ENCODE measurements around the gene TRAPPC4. TPM values are rescaled to one million over a fixed set of nuclear protein-coding genes. Genes with fewer than 3 reads are reported as not detected.

TRAPPC4 gene
- total and polyA plus RNA-seq, 8 donors, result 13.4 to 81.4 (median 31.8) TPM

- TF ChIP-seq EP300 (IDR thresholded peaks at IDR 0.05) (no peak), POLR2A (IDR thresholded peaks at IDR 0.05) (no peak), POLR2AphosphoS5 (IDR thresholded peaks at IDR 0.05) (no peak)
- TF ChIP-seq, protein P1, sequence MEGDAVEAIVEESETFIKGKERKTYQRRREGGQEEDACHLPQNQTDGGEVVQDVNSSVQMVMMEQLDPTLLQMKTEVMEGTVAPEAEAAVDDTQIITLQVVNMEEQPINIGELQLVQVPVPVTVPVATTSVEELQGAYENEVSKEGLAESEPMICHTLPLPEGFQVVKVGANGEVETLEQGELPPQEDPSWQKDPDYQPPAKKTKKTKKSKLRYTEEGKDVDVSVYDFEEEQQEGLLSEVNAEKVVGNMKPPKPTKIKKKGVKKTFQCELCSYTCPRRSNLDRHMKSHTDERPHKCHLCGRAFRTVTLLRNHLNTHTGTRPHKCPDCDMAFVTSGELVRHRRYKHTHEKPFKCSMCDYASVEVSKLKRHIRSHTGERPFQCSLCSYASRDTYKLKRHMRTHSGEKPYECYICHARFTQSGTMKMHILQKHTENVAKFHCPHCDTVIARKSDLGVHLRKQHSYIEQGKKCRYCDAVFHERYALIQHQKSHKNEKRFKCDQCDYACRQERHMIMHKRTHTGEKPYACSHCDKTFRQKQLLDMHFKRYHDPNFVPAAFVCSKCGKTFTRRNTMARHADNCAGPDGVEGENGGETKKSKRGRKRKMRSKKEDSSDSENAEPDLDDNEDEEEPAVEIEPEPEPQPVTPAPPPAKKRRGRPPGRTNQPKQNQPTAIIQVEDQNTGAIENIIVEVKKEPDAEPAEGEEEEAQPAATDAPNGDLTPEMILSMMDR (IDR thresholded peaks at IDR 0.05), result no peak
- intact Hi-C loops (cut with DNase I; ENCODE audit: low total_unique reads), result no loop called here
- Histone ChIP-seq H3K36me3 (peaks cover 0 to 4% (median 0%) of the 10 kb centered on the region in 4 donors), H3K4me3 (no peak overlapping the region), H3K27me3 (no peaks in the 10 kb centered on the region), H3K4me1 (peaks cover 12 to 37% (median 27%) of the 10 kb centered on the region in 4 donors), H3K27ac (no peak overlapping the region), H3K9me3 (no peaks in the 10 kb centered on the region)
- DNase-seq, result no peak
- 84 to 96% (median 90%) methylated on average over 3 of the region's 3 CpGs for WGBS, 5 donors
Measured at GRCh38 chr11:119061256-119061655, 42.7 kb downstream of the TRAPPC4 start.

DNA sequence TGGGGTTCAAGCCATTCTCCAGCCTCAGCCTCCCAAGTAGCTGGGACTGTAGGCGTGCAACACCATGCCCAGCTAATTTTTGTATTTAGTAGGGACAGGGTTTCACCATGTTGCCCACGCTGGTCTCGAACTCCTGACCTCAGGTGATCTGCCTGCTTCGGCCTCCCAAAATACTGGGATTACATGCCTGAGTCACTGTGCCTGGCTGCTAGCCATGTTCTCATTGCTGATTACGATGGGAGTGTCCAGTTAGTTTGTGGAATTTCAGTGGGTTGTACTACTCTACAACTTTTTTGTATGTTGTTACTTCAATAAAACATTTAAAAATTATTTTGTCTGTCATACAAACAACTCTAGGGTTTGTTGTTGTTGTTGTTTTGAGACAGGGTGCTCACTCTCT, 44.2 kb downstream of the TRAPPC4 start:
- Histone ChIP-seq H3K4me1 (peaks cover 17 to 37% (median 29%) of the 10 kb centered on the region in 4 donors), H3K9me3 (no peaks in the 10 kb centered on the region), H3K27me3 (no peaks in the 10 kb centered on the region), H3K36me3 (peaks cover 0 to 4% (median 0%) of the 10 kb centered on the region in 4 donors), H3K27ac (no peak overlapping the region), H3K4me3 (no peak overlapping the region)
- intact Hi-C loops (cut with DNase I; ENCODE audit: low total_unique reads), result no loop called here
- 48 to 53% (median 52%) methylated on average over 5 of the region's 5 CpGs for WGBS, 5 donors
- DNase-seq, result peak in 1 of 2 donors; percentile 54
- TF ChIP-seq EP300 (IDR thresholded peaks at IDR 0.05), result no peak
- no peak for TF ChIP-seq POLR2AphosphoS5 (IDR thresholded peaks at IDR 0.05)
- TF ChIP-seq, protein P1 (IDR thresholded peaks at IDR 0.05), result no peak
- no peak for TF ChIP-seq POLR2A (IDR thresholded peaks at IDR 0.05)

- intact Hi-C loops (cut with DNase I; ENCODE audit: low total_unique reads), result no loop called here
- Histone ChIP-seq H3K27ac (peak overlapping the region in 1 of 5 donors; percentile 89), H3K9me3 (no peaks in the 10 kb centered on the region), H3K36me3 (peaks cover 5 to 15% (median 8%) of the 10 kb centered on the region in 4 donors), H3K4me3 (no peak overlapping the region), H3K4me1 (peaks cover 25 to 53% (median 41%) of the 10 kb centered on the region in 4 donors), H3K27me3 (no peaks in the 10 kb centered on the region)
- 63 to 81% (median 75%) methylated on average over 4 of the region's 4 CpGs for WGBS, 5 donors
- peak in 1 of 2 donors; percentile 36 for DNase-seq
- TF ChIP-seq, protein P1 (IDR thresholded peaks at IDR 0.05), result no peak
- TF ChIP-seq POLR2AphosphoS5 (IDR thresholded peaks at IDR 0.05), result no peak
- no peak for TF ChIP-seq POLR2A (IDR thresholded peaks at IDR 0.05)
- no peak for TF ChIP-seq EP300 (IDR thresholded peaks at IDR 0.05)
Measured at GRCh38 chr11:119065369-119065768, 46.8 kb downstream of the TRAPPC4 start.

GRCh38 chr11:119067371-119068222, 49.0 kb downstream of the TRAPPC4 start, which contains the start of gene VPS11:
Gene VPS11 (plus strand): TSS chr11:119067818. CDS start chr11:119067824, 6 bp downstream.
- no peak for TF ChIP-seq POLR2A (IDR thresholded peaks at IDR 0.05)
- no peak for TF ChIP-seq EP300 (IDR thresholded peaks at IDR 0.05)
- TF ChIP-seq POLR2AphosphoS5 (IDR thresholded peaks at IDR 0.05), result peak; percentile 80 to 96 (median 86)
- TF ChIP-seq, protein P1 (IDR thresholded peaks at IDR 0.05), result peak in 1 of 7 experiments; percentile 26
- H3K36me3 ChIP-seq, result peaks cover 26 to 34% (median 31%) of the 10 kb centered on the region in 4 donors

More at GRCh38 chr11:119067371-119068222, 49.0 kb downstream of the TRAPPC4 start, which contains the start of gene VPS11:
- H3K27ac ChIP-seq, result peak within 1 kb of the TSS; percentile 84 to 94 (median 89)
- 0 to 1% (median 1%) methylated on average over 21 to 49 of the region's 49 CpGs for WGBS, 5 donors
- H3K27me3 ChIP-seq, result no peaks in the 10 kb centered on the region
- peaks cover 25 to 60% (median 43%) of the 10 kb centered on the region in 4 donors for H3K4me1 ChIP-seq
- DNase-seq, result peak; percentile 99
- H3K9me3 ChIP-seq, result no peaks in the 10 kb centered on the region
- intact Hi-C loops (cut with DNase I; ENCODE audit: low total_unique reads), result no loop called here
- peak within 1 kb of the TSS; percentile 68 to 85 (median 81) for H3K4me3 ChIP-seq
